HG03460 (cell line): ENCODE data around the gene SPAM1.
"Not testable (repeated sequence)": the region's sequence is repeated elsewhere in the genome, so short reads cannot be mapped to it uniquely, and the experiment has no call there.

Experiments used
- ATAC-seq: cut with Tn5 transposase; IDR thresholded peaks from one replicate; pipeline ENCODE4 v1.9.1; 2021; ENCODE audit not compliant: unreplicated experiment

Gene SPAM1, protein sequence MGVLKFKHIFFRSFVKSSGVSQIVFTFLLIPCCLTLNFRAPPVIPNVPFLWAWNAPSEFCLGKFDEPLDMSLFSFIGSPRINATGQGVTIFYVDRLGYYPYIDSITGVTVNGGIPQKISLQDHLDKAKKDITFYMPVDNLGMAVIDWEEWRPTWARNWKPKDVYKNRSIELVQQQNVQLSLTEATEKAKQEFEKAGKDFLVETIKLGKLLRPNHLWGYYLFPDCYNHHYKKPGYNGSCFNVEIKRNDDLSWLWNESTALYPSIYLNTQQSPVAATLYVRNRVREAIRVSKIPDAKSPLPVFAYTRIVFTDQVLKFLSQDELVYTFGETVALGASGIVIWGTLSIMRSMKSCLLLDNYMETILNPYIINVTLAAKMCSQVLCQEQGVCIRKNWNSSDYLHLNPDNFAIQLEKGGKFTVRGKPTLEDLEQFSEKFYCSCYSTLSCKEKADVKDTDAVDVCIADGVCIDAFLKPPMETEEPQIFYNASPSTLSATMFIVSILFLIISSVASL

GRCh38 chr7:123924941-123925340 lies at the start of gene SPAM1:
Gene SPAM1, plus strand, starts transcription at chr7:123925241. Its CDS starts 28,330 bp downstream, at chr7:123953571.
- ATAC-seq: no peak

- no peak for ATAC-seq
Observed at GRCh38 chr7:123876557-123877256, 48.3 kb upstream of the SPAM1 start.

- no peak for ATAC-seq
Observed at GRCh38 chr7:123879628-123880027, 45.4 kb upstream of the SPAM1 start.

- ATAC-seq: no peak
Observed at GRCh38 chr7:123881300-123881699, 43.7 kb upstream of the SPAM1 start.

GRCh38 chr7:123883154-123883553 lies 41.9 kb upstream of the SPAM1 start:
- ATAC-seq: no peak

DNA sequence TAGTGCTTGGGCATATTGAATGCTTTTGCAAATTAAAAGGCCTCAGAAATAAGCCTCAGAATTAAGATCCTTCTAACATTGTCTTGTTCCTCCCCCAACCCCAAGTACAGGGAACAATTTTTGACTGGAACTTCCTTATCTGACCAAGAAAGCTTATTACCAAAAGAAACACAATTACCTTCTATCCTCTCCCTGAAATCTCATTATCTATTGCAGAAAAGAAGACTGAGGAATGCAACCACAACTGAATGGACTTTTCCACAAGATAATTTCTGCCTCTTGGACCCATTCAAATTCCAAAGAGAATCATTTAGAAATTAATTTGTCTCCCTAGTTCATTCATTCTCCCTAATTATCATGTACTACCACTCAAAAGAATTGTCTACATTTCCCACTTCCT lies 36.8 kb upstream of the SPAM1 start:
- no peak for ATAC-seq

DNA sequence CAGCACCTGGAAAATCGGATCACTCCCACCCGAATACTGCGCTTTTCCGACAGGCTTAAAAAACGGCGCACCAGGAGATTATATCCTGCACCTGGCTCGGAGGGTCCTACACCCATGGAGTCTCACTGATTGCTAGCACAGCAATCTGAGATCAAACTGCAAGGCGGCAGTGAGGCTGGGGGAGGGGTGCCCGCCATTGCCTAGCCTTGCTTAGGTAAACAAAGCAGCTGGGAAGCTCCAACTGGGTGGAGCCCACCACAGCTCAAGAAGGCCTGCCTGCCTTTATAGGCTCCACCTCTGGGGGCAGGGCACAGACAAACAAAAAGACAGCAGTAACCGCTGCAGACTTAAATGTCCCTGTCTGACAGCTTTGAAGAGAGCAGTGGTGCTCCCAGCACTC lies 30.3 kb upstream of the SPAM1 start:
- not testable (repeated sequence) for ATAC-seq

GRCh38 chr7:123901101-123901500 lies 23.9 kb upstream of the SPAM1 start:
- ATAC-seq: no peak

GRCh38 chr7:123905714-123906113 lies 19.3 kb upstream of the SPAM1 start:
- ATAC-seq: no peak

DNA sequence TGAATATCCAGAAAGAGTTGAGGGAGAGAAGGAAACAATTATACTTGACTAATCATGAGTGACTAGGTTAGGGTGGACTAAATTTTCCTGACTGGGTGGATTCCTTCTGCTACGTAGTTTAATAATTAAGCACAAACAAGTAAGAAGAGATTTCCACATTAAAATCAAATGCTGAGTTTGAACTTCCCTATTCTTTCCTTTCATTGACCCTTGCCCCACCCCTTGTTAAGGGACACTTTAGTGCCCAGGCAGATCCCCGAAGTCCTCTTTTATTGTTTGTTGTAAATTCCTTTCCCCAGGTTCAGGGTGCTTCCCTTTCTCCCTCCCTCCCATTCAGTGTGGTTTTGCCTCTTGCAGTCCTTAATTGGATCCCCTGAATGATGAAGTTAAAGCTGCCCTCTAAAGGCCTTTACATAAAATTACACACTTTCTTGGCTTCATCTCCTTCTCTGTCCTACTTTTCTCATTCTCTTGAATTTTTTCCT lies 8.8 kb upstream of the SPAM1 start:
- ATAC-seq: no peak

GRCh38 chr7:123917878-123918277 lies 7.2 kb upstream of the SPAM1 start:
- no peak for ATAC-seq

- ATAC-seq: no peak
Observed at GRCh38 chr7:123918309-123918708, 6.7 kb upstream of the SPAM1 start.

GRCh38 chr7:123923599-123923998 lies 1.4 kb upstream of the SPAM1 start:
- ATAC-seq: no peak

- ATAC-seq: no peak
Observed at GRCh38 chr7:123929107-123929506, 4.1 kb downstream of the SPAM1 start.

- ATAC-seq: no peak
Observed at GRCh38 chr7:123929655-123930054, 4.6 kb downstream of the SPAM1 start.

DNA sequence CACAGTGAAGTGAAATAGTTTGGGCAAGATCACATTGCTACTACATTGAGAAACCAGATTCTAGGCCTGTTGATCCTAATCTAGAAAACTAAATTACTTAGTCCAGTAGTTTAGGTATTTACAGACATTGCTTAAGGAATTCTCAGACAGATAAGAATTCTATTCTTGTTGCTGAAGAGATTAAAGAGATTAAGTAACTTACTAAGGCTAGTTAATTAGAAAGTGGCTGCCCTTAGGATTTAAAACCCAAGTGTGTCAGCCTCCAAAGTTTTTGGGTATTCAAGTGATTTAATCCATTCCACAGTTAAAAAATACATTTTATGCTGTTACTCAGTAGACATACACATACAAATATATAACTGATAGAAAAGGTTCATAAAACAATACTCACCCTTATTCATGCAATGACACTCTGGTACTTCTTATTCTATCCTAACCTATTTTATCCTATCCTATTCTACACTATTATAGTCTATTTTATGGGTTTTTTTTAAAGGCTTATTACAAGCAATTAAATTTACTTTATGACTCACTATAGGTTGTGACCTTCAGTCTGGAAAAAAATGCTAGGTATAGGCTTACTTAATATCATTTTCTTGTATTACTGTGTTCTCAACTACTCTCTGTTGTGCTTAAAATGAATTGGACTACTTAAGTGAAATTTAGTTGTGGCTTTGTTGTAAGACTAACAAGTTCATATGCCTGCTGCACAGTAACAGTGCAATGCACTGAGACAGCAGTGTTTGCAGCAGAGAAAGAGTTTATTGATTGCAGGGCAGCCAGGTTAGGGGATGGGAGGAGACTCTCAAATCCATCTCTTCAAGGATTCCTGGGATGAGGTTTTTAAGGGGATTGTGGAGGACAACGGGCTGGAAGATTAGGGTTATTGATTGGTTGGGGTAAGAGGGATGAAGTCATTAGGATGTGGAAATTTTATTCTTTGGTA lies 10.7 kb downstream of the SPAM1 start:
- no peak for ATAC-seq

DNA sequence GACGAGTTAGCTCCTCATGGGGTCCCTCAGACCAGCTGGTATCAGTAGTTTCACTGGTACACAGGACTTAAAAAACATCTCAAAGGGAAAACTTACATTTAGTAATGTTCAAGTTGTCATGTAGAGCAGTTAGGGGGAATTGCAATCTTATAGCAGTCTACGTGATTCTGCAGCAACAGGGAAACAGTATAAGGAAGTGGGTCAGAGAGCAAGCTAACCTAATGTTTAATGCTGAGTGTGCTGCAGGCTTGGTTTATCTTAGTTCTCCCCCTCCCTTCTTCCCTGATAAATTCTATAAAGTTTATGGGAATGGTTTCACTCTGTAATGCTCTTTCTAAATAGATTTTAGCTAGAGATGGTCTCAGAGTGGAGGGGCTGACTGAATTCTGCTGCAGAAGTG lies 11.3 kb downstream of the SPAM1 start:
- ATAC-seq: no peak

DNA sequence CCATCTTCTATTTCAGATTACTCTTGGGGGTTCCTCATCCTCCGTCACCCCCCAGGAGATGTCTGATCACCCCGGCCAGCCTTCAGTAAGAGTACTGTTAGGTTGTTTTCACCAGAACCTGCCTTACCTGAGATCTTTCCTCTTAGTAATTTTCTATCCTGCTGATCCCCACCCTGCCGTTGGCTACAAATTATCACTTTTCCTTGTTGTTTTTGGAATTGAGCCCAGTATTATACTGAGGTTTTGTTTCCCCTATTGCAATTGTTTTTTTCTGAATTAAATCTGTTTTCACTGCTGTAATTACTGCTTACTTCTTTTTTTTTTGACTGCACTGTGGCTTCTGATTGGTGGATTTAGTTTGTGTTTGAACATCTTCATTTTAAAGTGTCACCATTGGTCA lies 14.7 kb downstream of the SPAM1 start:
- no peak for ATAC-seq

DNA sequence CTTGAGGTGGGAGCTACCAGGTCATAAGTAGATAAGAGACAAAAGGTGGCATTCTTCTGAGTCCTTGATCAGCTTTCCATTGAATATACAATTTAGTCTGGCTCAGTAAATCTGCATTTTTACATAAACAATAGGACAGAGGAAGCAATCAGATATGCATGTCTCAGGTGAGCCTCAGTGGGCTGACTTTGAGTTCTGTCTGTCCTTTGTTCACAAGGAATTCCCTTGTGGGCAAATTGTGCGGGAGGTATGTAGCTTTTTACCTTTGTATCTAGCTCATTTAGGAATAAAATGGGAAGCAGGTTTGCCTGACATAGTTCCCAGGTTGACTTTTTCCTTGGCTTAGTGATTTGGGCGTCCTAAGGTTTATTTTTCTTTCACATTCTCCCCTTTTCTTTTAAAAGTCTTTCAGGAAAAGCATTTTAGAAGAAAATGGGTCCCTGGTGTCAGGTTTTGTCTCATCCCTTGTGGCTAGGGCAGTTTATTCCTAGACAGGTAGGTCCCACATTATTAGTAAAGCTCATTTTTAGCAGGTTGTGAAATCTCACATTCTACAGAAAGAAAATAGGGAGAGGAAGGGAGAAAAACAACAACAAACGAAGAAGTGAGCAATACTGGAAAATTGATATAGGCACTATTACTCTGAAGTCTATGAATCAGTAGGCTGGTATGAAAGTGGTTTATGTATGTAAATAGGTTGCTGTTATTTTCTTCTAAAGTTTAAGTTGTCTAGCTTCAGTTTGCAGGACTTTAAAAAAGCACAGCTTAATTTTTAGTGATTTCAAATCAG lies 16.5 kb downstream of the SPAM1 start:
- no peak for ATAC-seq

DNA sequence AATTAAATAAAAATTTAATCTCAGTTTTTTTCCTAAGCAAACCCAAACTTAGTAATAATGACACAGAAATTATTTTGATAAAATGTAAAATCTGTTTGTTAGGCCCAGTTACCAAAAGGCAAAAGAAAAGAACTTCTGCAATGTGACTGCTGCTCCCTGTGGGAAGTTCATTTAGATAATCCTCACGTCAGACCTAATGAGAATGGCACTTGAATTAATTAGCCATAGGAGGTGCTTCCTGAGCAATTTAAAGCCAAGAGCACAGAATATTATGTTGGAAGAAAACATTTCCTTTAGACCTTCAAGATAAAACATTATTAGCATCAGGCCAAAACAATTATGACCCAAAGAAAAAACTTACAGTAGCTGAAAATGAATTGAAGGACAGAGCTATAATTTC lies 19.4 kb downstream of the SPAM1 start:
- ATAC-seq: no peak
